Stimulated activated CD4-positive, alpha-beta T cell treated with anti-CD3 and anti-CD28 coated beads, Interleukin-15, amount 100 ng/mL, for 1 hour (primary cell): ENCODE measurements around the gene SCGB3A2.
A peak's percentile ranks its signal among the peaks of the same experiment; 100 is the strongest.

ENCODE experiments used
- DNase-seq, 2 donors: peaks; one replicate each; pipeline ENCODE4 v3.0.0-alpha.2; 2020; ENCODE audit warnings: low read depth in 1 of 2, low spot score in 1 of 2

Gene SCGB3A2

GRCh38 chr5:147878066-147878759 lies at the start of gene SCGB3A2:
Gene SCGB3A2 (plus strand): TSS chr5:147878711. CDS start chr5:147878804, 93 bp downstream.
- no peak for DNase-seq

- no peak for DNase-seq
Measured at GRCh38 chr5:147830035-147830434, 48.5 kb upstream of the SCGB3A2 start.

GRCh38 chr5:147831465-147831864 lies 47.0 kb upstream of the SCGB3A2 start, which contains the start of gene SPINK1:
Gene SPINK1 (minus strand): TSS chr5:147831671. CDS start chr5:147831577, 94 bp downstream.
- no peak for DNase-seq

GRCh38 chr5:147832541-147832940 lies 46.0 kb upstream of the SCGB3A2 start:
- no peak for DNase-seq

DNA sequence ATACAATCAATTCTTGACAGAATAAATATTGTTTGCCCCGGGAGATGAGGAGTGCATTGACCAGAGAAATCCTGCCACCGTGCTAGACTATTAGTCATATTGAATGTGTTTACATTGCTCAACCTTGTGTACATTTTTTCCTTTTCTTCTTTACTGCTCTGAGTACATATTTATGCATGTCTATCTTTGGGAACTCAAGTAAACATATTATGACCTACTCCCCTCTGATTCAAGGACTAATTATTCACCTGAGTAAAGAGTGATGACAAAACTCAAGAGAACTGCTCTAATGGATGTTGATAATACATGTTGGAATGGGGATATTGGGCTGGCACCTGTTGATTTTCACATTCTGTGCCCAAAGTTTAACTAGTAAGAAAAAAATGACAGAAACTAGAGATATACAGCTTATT lies 43.1 kb upstream of the SCGB3A2 start:
- no peak for DNase-seq

DNA sequence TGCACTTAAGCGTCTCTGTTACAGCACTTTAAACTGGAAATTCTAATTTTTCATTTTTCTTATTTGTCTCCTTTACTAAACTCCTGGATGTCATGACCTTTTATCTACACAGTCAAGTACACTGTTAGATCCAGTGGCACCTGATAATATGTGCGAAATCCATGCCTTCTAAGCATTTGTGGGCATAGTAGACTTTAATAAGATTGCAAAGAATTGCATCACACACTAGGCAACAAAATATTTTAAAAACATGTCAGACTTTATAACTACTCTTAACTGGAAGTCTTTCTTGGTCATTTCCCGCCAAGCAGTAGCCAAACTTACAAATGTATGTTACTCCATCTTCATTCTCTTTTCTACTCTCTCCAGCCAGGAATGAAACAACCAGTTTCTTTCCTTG lies 42.1 kb upstream of the SCGB3A2 start:
- DNase-seq = no peak

DNA sequence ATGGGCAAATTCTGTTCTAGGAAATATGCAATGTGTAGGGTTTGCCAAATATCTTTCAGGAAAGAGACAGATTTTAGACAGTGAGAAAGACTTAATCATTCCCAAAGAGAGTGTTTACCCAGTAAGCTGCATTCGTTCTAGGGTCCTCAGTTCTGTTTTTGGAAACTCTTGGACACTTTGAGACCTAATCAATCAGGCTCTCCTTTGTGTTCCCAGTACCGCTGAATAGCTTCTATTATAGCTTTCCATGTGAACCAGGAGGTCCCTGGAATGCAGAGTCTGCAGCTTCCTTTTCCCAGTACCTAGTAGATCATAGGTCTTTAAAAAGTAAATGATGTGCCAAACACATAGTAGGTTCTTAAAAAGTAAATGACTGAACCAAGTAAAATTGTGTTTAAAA lies 35.6 kb upstream of the SCGB3A2 start:
- no peak for DNase-seq

DNA sequence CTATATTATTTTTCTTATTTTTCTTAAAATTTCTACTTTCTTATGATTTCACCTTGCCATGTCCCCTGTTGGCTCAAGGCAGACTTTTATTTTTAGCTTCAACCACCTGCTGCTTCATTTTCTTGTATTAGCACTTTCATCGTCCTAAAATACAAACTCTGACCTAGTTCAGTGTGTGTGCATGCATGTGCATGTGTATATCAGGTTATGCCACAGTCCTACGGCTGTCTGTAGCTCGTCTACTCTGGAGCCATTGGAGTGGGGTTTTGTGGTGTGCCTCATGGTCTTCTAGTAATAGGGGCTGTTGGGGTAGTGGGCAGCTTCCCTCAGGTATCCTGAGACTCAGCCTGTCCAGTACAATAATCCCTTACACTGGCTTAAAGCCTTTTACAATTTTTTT lies 33.7 kb upstream of the SCGB3A2 start:
- no peak for DNase-seq

DNA sequence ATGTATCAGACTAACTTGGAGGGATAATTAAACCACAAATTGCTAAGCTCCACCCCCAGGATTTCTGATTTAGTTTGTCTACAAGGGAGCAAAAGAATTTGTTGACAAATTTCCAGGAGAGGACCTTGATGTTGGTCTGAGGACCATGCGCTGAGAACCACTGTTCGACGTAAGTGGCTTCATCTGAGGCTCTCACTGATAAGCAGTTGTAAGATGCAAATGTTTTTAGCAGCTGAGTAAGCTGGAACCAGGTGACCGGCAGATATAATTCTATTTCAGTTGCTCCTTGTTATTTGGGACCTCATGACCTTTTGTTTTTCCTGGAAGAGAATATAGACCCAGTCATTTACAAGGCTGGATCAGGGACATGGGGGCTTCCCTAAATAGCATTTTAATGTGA lies 32.9 kb upstream of the SCGB3A2 start:
- DNase-seq = no peak

- no peak for DNase-seq
Measured at GRCh38 chr5:147849226-147849625, 29.3 kb upstream of the SCGB3A2 start.

GRCh38 chr5:147851578-147851977 lies 26.9 kb upstream of the SCGB3A2 start:
- no peak for DNase-seq

DNA sequence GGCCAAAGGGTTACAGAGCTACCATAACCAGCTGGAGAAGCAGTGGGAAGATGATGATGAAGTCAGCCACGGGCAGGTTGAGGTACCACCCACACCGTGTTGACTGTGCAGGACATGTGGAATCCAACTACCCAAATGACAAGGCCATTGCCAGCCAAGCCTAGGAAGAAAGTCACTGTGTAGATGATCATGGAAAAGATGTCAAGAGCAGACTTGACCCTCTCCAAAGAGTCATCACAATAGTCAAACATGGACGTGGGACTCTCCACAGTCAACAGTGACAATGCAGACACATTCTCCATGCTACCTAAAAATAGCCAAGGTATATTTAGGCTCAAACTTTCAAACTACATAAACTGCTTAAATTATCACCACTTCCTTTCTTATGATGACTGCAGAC lies 26.1 kb upstream of the SCGB3A2 start:
- DNase-seq = no peak

DNA sequence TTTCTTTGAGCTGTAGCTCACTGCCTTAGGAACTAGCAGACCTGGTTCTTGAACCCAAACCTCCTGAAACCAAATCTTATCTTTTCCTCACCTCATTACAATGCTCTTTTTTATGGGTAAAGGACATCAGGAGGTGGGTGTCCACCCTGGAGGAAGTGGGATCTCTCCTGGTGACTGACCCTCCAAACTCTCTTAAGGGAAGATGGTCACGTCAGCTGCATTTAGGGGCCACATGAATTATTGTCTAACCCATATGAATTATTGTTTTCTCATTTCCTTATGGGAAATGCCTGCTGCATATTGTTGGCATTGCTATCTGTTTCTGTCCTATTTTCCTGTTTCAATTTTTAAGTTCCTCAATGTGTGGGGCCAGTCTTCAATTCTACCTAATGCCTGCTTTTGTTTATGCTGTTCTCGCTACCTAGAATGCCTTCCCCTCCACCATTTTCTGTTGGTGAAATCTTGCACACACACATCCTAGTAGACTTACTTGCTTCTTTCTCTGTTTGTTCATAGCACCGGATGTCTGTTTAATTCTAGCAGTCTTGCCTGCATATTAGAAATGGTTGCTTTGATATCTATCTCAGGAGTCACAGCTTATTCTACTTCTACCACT lies 25.0 kb upstream of the SCGB3A2 start:
- no peak for DNase-seq

DNA sequence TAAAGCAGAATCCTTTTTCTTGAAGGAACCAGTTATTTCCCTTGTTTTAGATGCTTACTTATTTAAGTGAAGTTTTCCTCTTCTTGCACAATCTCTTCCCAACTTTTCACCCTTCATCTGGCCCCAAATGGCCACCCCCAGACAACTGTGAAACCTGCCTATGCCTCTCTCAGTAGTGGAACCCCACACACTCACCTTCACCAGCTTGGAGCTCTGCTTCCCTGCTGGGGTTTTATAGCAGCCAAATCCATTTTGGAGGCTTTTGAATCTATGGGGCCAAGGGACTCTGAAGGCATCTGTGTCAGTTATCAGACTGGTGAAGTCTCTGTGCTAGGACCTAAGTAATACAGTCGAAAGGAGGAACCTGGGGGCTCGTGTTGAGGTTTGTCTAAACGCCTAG lies 24.2 kb upstream of the SCGB3A2 start:
- no peak for DNase-seq

DNA sequence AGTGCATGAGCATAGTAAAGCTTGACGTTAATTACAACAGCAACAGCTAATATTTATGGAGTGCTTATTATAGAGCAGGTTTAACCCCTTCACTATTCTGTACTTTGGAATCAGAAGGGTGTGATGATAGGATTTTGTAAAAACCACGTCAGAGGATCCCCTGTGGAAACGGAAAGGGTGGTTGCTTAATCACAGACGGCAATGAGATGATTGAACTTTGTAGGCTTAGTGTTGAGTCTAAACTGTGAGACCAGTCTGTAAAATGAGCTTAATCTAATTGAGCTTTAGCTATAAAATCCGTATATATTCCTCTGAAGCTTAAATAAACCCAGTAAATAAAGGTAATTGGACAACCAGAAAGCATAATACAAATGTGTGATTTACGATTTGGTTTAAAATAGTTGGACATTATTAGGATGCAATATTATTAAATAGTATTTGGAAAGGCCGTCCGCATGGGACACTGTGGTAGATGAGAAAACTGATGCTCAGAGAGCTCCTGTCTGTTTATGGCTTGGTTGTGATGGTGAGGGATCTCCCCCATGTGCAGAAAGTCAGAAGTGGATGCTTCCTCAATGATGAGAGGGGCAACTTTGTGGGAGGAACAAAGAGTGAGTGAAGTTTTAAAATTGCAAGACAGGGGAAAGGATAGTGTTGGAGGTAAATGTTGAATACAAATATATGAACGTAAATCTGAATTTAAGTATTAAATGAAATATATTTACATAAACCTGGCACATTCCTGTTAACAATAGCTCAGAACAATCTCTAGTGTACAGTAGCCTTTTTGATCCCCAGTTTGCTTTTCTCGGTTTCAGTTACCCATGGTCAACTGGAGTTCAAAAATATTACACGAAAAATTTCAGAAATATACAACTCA lies 23.4 kb upstream of the SCGB3A2 start:
- no peak for DNase-seq

DNA sequence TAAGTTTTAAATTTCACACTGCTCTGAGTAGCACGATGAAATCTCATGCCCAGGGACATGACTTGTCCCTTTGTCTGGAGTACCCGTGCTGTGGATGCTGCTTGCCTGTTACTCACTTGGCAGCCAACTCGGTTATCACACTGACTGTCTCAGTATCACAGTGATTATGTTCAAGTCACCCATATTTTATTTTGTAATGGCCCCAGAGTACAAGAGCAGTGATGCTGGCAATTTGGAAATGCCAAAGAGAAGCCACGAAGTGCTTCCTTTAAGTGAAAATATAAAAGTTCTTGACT lies 22.8 kb upstream of the SCGB3A2 start:
- no peak for DNase-seq

GRCh38 chr5:147856801-147857200 lies 21.7 kb upstream of the SCGB3A2 start:
- no peak for DNase-seq

GRCh38 chr5:147857302-147858129 lies 21.0 kb upstream of the SCGB3A2 start:
- DNase-seq = peak in 1 of 2 donors; percentile 1

- no peak for DNase-seq
Measured at GRCh38 chr5:147858565-147858964, 19.9 kb upstream of the SCGB3A2 start.

DNA sequence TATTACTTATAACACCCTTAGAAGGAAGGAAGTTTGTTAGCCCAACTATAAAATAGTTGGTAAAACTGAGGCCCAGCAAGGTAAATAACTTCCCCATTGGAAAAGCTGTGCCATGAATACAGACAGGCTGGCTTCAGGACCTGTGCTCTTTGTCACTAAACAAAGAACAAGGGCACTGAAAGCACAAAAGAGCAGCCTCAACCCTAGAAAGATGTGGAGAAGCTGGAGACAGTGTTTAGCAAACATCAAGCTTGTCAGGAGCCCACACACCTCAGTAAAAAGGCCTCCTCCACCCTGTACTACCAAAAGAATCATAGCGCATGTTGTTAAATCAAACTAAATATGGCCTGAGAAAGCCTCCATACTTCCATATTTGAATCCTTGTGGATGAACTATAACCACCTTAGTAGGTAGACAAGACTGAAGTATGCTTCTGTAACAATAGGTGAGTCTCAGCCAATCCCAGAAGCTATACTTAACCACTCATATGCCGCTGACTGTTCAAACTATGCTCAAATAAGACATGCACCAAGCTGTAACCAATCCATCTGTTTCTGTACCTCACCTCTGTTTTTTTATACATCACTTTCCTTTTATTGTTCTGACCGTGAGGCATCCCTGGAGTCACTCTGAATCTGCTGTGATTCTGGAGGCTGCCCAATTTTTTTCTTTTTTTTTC lies 18.4 kb upstream of the SCGB3A2 start:
- DNase-seq = no peak

- no peak for DNase-seq
Measured at GRCh38 chr5:147860641-147861025, 17.9 kb upstream of the SCGB3A2 start.
